Measurements from ENCODE around the gene MAGEA2. TPM values are rescaled to one million over a fixed set of nuclear protein-coding genes. Genes with fewer than 3 reads are reported as not detected.
"Not testable (repeated sequence)": the region's sequence is repeated elsewhere in the genome, so short reads cannot be mapped to it uniquely, and the experiment has no call there.

MAGEA2 gene
- total and polyA plus RNA-seq, 2 of the 13 experiments (the other 11 are each of a cell fraction or from before 2014, with no cell fraction given): 0.05 to 0.15 TPM

- intact Hi-C loops (cut with micrococcal nuclease; ENCODE audit: unreplicated experiment): no loop called here
- POLR2A ChIA-PET: no interaction called here
- BruUV-seq (replicated peaks): no TSS peak
- in situ Hi-C loops (cut with HindIII; ENCODE audit: extremely low pct_ligation_motif_present, low pct_unique_long_range_greater_than_20kb): no loop called here
- ATAC-seq (no peak), FAIRE-seq (no peak), DNase-seq (ENCODE audit: low spot score) (no peak)
- Histone ChIP-seq H3K27ac (ENCODE audit: extremely low read length, insufficient read depth, low read length) (no peak overlapping the region), H4K20me1 (ENCODE audit: insufficient read depth, low read length) (no peaks in the 10 kb centered on the region), H3K79me2 (ENCODE audit: insufficient read depth, low read length) (no peaks in the 10 kb centered on the region), H3K36me3 (replicated peaks in 1 of 2; ENCODE audit: control insufficient read depth in 1 of 2, insufficient read depth in 2 of 2, low read length in 2 of 2) (no peaks in the 10 kb centered on the region), H3K27me3 (ENCODE audit: control insufficient read depth in 1 of 2, insufficient read depth in 2 of 2, low read length in 2 of 2) (no peaks in the 10 kb centered on the region), H3K4me1 (ENCODE audit: insufficient read depth, low read length) (no peaks in the 10 kb centered on the region), H3K9me3 (ENCODE audit: low read length) (no peaks in the 10 kb centered on the region), H3K4me3 (replicated peaks in 1 of 3; ENCODE audit: insufficient read depth in 1 of 3, low read depth in 2 of 3, low read length in 3 of 3) (no peak overlapping the region), H2AFZ (ENCODE audit: low read length) (no peak overlapping the region), H3K4me2 (ENCODE audit: low read depth, low read length) (no peak overlapping the region), H3K9ac (ENCODE audit: insufficient read depth, low read depth, low read length) (no peak overlapping the region)
- WGBS (ENCODE audit: low lambda C conversion rate): 17% methylated on average over 1 of the region's 7 CpGs
- TF ChIP-seq GPN1 (CRISPR knock-in tag; IDR thresholded peaks at IDR 0.05; ENCODE audit: borderline replicate concordance): no peak
- no peak for TF ChIP-seq MAFF (IDR thresholded peaks at IDR 0.05; ENCODE audit: low read depth, low read length)
- no peak for TF ChIP-seq MEIS1 (CRISPR knock-in tag; IDR thresholded peaks at IDR 0.05; ENCODE audit: borderline replicate concordance)
- TF ChIP-seq CREBL2 (CRISPR knock-in tag; IDR thresholded peaks at IDR 0.05; ENCODE audit: borderline replicate concordance): no peak
- TF ChIP-seq, protein P1, sequence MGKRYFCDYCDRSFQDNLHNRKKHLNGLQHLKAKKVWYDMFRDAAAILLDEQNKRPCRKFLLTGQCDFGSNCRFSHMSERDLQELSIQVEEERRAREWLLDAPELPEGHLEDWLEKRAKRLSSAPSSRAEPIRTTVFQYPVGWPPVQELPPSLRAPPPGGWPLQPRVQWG (CRISPR knock-in tag; IDR thresholded peaks at IDR 0.05; ENCODE audit: borderline replicate concordance, low read depth): no peak
- TF ChIP-seq SNRNP70 (IDR thresholded peaks at IDR 0.05; ENCODE audit: low read depth, low read length): no peak
- TF ChIP-seq ZSCAN30 (CRISPR knock-in tag; IDR thresholded peaks at IDR 0.05): no peak
- no peak for TF ChIP-seq ZNF570 (CRISPR knock-in tag; IDR thresholded peaks at IDR 0.05; ENCODE audit: borderline replicate concordance)
- TF ChIP-seq ZNF646 (CRISPR knock-in tag; IDR thresholded peaks at IDR 0.05): no peak
- CTCF ChIA-PET (ENCODE audit: low intra/inter-chr PET ratio, low total read pairs): no interaction called here
Measured at GRCh38 chrX:152725409-152725808, 28.2 kb downstream of the MAGEA2 start.

DNA sequence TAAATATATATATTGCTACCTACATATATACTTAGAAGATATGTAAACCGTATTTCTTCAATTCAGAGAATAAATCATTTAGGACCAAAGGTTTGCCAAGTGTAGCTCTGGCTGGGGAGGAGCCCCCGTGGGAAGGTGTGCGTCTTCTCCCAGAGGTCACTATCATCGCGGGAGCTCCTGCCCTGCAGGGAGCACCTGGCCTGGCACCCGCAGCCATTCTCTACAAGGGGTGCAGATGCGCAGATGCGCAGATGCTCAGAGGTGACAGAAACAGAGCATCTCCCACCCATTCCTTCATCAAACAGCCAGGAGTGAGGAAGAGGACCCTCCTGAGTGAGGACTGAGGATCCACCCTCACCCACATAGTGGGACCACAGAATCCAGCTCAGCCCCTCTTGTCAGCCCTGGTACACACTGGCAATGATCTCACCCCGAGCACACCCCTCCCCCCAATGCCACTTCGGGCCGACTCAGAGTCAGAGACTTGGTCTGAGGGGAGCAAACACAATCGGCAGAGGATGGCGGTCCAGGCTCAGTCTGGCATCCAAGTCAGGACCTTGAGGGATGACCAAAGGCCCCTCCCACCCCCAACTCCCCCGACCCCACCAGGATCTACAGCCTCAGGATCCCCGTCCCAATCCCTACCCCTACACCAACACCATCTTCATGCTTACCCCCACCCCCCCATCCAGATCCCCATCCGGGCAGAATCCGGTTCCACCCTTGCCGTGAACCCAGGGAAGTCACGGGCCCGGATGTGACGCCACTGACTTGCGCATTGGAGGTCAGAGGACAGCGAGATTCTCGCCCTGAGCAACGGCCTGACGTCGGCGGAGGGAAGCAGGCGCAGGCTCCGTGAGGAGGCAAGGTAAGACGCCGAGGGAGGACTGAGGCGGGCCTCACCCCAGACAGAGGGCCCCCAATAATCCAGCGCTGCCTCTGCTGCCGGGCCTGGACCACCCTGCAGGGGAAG, 39.5 kb downstream of the MAGEA2 start, which contains the start of gene MAGEA2B:
MAGEA2B (plus strand) TSS at position 814 of the 973 bp plus-strand sequence. CDS start 2,479 bp downstream, outside the sequence.
- not testable (repeated sequence) for H3K4me3 ChIP-seq (replicated peaks in 1 of 3; ENCODE audit: insufficient read depth in 1 of 3, low read depth in 2 of 3, low read length in 3 of 3); BruUV-seq (replicated peaks); H2AFZ ChIP-seq (ENCODE audit: low read length)

More for the DNA sequence above, 39.5 kb downstream of the MAGEA2 start, which contains the start of gene MAGEA2B:
- POLR2A ChIA-PET; CTCF ChIA-PET (ENCODE audit: low intra/inter-chr PET ratio, low total read pairs); ATAC-seq; H3K9me3 ChIP-seq (ENCODE audit: low read length); H4K20me1 ChIP-seq (ENCODE audit: insufficient read depth, low read length); H3K27ac ChIP-seq (ENCODE audit: extremely low read length, insufficient read depth, low read length); H3K27me3 ChIP-seq (ENCODE audit: control insufficient read depth in 1 of 2, insufficient read depth in 2 of 2, low read length in 2 of 2); FAIRE-seq; H3K4me2 ChIP-seq (ENCODE audit: low read depth, low read length); H3K9ac ChIP-seq (ENCODE audit: insufficient read depth, low read depth, low read length); H3K4me1 ChIP-seq (ENCODE audit: insufficient read depth, low read length); in situ Hi-C loops (cut with HindIII; ENCODE audit: extremely low pct_ligation_motif_present, low pct_unique_long_range_greater_than_20kb); H3K36me3 ChIP-seq (replicated peaks in 1 of 2; ENCODE audit: control insufficient read depth in 1 of 2, insufficient read depth in 2 of 2, low read length in 2 of 2); intact Hi-C loops (cut with micrococcal nuclease; ENCODE audit: unreplicated experiment); H3K79me2 ChIP-seq (ENCODE audit: insufficient read depth, low read length); DNase-seq (ENCODE audit: low spot score): not testable (repeated sequence)
- WGBS (ENCODE audit: low lambda C conversion rate): no CpG with 5 or more reads among the region's 35 CpGs

Measured in HepG2 (cell line).